ENCODE measurements around the gene NOPCHAP1.

DNA sequence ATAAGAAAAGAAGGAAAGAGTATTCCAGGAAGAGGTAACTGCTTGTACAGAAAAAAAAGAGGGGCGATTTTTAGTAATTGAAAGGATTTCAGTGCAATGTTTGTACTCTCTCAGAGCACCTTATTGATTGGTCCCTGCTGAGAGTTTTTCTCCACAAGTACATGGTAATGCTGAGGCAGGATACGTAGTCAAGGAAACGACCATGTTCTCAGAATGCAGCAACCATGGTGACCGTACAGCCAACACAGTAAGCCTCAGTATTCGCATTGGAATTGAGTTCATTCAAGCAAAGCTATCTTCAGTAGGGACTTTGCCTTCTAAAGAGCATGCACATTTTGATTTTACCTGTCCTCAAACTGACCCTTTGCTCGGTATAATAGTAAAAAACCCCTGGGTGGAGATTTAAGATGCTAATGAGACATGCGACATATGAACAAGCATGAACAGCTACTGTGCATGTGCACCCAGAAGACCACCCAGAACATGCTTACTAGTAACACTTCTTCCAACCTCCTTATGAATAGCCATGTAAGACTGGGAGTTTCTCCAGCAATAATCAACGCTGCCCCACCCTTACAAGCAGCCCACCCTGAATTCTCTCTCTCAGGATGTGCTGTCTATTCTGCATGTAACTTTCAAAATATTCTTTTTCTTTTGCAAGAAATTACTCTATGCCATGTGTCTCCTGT, 21.8 kb upstream of the NOPCHAP1 start:
- TF ChIP-seq, protein P1, sequence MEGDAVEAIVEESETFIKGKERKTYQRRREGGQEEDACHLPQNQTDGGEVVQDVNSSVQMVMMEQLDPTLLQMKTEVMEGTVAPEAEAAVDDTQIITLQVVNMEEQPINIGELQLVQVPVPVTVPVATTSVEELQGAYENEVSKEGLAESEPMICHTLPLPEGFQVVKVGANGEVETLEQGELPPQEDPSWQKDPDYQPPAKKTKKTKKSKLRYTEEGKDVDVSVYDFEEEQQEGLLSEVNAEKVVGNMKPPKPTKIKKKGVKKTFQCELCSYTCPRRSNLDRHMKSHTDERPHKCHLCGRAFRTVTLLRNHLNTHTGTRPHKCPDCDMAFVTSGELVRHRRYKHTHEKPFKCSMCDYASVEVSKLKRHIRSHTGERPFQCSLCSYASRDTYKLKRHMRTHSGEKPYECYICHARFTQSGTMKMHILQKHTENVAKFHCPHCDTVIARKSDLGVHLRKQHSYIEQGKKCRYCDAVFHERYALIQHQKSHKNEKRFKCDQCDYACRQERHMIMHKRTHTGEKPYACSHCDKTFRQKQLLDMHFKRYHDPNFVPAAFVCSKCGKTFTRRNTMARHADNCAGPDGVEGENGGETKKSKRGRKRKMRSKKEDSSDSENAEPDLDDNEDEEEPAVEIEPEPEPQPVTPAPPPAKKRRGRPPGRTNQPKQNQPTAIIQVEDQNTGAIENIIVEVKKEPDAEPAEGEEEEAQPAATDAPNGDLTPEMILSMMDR (IDR thresholded peaks at IDR 0.05): no peak
- no peak for TF ChIP-seq POLR2A (IDR thresholded peaks at IDR 0.05)
- TF ChIP-seq POLR2AphosphoS5 (IDR thresholded peaks at IDR 0.05): no peak
- no peak for TF ChIP-seq EP300 (IDR thresholded peaks at IDR 0.05)

Data from stomach (tissue), 4 donors.